ENCODE data around the gene HERC4.

The HERC4 gene

GRCh38 chr10:68075550-68076004 is 494 bp upstream of the HERC4 start:
- Histone ChIP-seq H3K36me3 (ENCODE audit: control insufficient read depth, low read depth, low read length) (no peaks in the 10 kb centered on the region), H3K4me1 (ENCODE audit: control insufficient read depth, low read depth, low read length) (peaks cover 13% of the 10 kb centered on the region), H3K9me3 (ENCODE audit: control insufficient read depth, low read depth, low read length) (no peaks in the 10 kb centered on the region), H3K9ac (ENCODE audit: low read length) (peak overlapping the region; percentile 29), H3K4me3 (ENCODE audit: low read length) (peak overlapping the region; percentile 42), H3K27me3 (ENCODE audit: control insufficient read depth, insufficient read depth, low read length) (no peaks in the 10 kb centered on the region), H3K27ac (ENCODE audit: low read length) (no peak overlapping the region)

DNA sequence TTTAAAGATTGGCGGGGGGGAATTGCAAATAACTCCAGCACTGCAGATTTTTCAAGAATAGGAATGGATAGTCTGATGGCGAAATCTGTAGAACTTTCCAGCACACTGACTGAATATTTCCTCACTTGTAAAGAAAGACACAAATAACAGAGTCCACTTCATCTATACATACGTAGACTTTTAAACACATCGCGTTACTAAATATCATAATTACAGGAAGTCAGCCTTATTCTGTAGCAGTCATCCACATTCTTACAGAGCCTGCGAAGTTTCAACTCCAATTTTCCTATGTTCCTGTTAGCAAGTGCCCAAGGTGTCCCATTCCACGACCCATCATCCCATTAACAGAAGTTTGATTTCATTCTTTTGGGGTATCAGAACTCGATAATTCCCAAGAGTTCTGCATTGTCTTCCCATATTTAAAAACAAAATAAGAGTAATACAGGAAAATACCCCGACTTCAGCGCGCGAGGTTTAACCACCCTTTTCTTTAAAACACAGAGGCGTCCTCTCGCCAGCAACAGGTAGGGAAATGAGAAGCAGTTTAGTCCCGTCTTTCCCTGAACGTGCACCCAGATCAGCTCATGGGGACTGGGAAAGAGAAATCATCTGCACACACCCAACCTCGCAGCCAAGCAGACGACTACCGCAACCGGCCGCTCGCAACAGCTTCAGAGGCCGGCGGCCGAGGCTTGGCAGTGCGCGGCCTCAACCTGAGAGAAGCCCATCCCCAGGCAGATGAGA is 880 bp downstream of the HERC4 start:
- Histone ChIP-seq H3K4me1 (ENCODE audit: control insufficient read depth, low read depth, low read length) (peaks cover 13% of the 10 kb centered on the region), H3K4me3 (ENCODE audit: low read length) (peak overlapping the region; percentile 94), H3K27ac (ENCODE audit: low read length) (peak overlapping the region; percentile 26), H3K9ac (ENCODE audit: low read length) (peak overlapping the region; percentile 79), H3K36me3 (ENCODE audit: control insufficient read depth, low read depth, low read length) (peaks cover under 1% of the 10 kb centered on the region), H3K9me3 (ENCODE audit: control insufficient read depth, low read depth, low read length) (no peaks in the 10 kb centered on the region), H3K27me3 (ENCODE audit: control insufficient read depth, insufficient read depth, low read length) (no peaks in the 10 kb centered on the region)

GRCh38 chr10:68073631-68074030 is 1.5 kb downstream of the HERC4 start:
- peak overlapping the region; percentile 94 for H3K4me3 ChIP-seq (ENCODE audit: low read length)
- H3K27me3 ChIP-seq (ENCODE audit: control insufficient read depth, insufficient read depth, low read length): no peaks in the 10 kb centered on the region
- H3K9me3 ChIP-seq (ENCODE audit: control insufficient read depth, low read depth, low read length): no peaks in the 10 kb centered on the region
- H3K27ac ChIP-seq (ENCODE audit: low read length): no peak overlapping the region
- H3K9ac ChIP-seq (ENCODE audit: low read length): peak overlapping the region; percentile 79
- peaks cover 13% of the 10 kb centered on the region for H3K4me1 ChIP-seq (ENCODE audit: control insufficient read depth, low read depth, low read length)
- H3K36me3 ChIP-seq (ENCODE audit: control insufficient read depth, low read depth, low read length): peaks cover 6% of the 10 kb centered on the region

DNA sequence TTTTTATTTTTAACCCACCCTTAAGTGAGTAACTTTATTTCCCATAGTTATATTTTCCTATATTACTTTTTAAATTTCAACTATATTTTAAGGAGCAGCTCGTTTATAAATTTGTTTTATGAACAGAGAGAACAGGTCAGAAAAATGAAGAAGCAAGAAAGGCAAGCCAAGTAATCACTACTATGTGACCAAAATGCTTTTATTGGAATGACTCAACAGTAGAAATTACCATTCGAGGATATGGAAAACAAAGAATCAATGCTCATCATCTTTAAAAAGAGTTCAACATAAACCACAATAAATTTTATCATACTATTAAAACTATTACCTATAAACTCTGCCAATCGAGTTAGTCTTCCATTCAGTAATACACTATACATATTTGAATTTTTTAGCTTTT is 7.6 kb downstream of the HERC4 start:
- no peaks in the 10 kb centered on the region for H3K27me3 ChIP-seq (ENCODE audit: control insufficient read depth, insufficient read depth, low read length)
- H3K9me3 ChIP-seq (ENCODE audit: control insufficient read depth, low read depth, low read length): no peaks in the 10 kb centered on the region
- no peak overlapping the region for H3K9ac ChIP-seq (ENCODE audit: low read length)
- peaks cover 12% of the 10 kb centered on the region for H3K36me3 ChIP-seq (ENCODE audit: control insufficient read depth, low read depth, low read length)
- H3K4me1 ChIP-seq (ENCODE audit: control insufficient read depth, low read depth, low read length): no peaks in the 10 kb centered on the region
- H3K27ac ChIP-seq (ENCODE audit: low read length): no peak overlapping the region
- H3K4me3 ChIP-seq (ENCODE audit: low read length): no peak overlapping the region

DNA sequence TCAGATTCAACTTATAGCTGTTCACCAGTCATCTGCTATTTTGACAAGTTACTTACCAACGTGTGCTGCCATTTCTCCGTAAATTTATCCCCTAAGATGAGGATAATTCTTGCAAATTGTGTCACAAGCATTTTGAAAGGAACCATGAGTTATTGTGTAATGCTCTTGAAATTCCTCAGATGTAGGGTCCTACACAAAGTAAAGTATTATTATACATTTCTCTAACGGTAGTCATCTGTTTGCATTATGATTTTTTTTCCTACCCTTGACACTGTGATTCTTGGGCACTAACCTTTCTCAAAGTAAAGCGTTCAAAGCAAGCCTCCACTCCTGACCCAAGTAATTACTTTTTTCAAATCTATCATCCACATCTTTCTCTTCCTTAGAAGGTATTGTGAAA is 8.1 kb downstream of the HERC4 start:
- Histone ChIP-seq H3K36me3 (ENCODE audit: control insufficient read depth, low read depth, low read length) (peaks cover 12% of the 10 kb centered on the region), H3K27ac (ENCODE audit: low read length) (no peak overlapping the region), H3K9ac (ENCODE audit: low read length) (no peak overlapping the region), H3K4me1 (ENCODE audit: control insufficient read depth, low read depth, low read length) (no peaks in the 10 kb centered on the region), H3K27me3 (ENCODE audit: control insufficient read depth, insufficient read depth, low read length) (no peaks in the 10 kb centered on the region), H3K4me3 (ENCODE audit: low read length) (no peak overlapping the region), H3K9me3 (ENCODE audit: control insufficient read depth, low read depth, low read length) (no peaks in the 10 kb centered on the region)

DNA sequence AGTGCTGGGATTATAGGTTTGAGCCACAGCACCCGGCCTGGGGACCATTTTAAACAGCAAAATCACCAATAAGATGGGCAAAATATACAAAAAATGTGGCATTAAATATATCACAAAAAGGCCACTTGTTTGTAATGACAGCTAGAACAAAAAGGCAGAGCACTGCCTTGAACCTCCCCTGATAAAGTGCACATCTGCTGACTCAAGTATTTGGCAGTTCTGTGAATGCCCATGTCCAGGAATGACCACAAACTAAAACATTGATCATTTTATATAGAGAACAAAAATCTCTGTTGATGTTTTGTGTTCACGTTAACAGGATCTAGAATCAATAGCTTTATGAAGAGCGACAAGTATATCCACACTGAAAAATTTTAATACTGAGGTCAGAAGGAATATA is 21.5 kb downstream of the HERC4 start:
- no peak overlapping the region for H3K9ac ChIP-seq (ENCODE audit: low read length)
- no peaks in the 10 kb centered on the region for H3K27me3 ChIP-seq (ENCODE audit: control insufficient read depth, insufficient read depth, low read length)
- H3K9me3 ChIP-seq (ENCODE audit: control insufficient read depth, low read depth, low read length): no peaks in the 10 kb centered on the region
- H3K27ac ChIP-seq (ENCODE audit: low read length): no peak overlapping the region
- no peaks in the 10 kb centered on the region for H3K4me1 ChIP-seq (ENCODE audit: control insufficient read depth, low read depth, low read length)
- H3K36me3 ChIP-seq (ENCODE audit: control insufficient read depth, low read depth, low read length): no peaks in the 10 kb centered on the region
- H3K4me3 ChIP-seq (ENCODE audit: low read length): no peak overlapping the region

GRCh38 chr10:68052463-68052862 is 22.6 kb downstream of the HERC4 start:
- H3K9me3 ChIP-seq (ENCODE audit: control insufficient read depth, low read depth, low read length): no peaks in the 10 kb centered on the region
- no peaks in the 10 kb centered on the region for H3K27me3 ChIP-seq (ENCODE audit: control insufficient read depth, insufficient read depth, low read length)
- H3K4me1 ChIP-seq (ENCODE audit: control insufficient read depth, low read depth, low read length): no peaks in the 10 kb centered on the region
- no peak overlapping the region for H3K27ac ChIP-seq (ENCODE audit: low read length)
- H3K9ac ChIP-seq (ENCODE audit: low read length): no peak overlapping the region
- no peak overlapping the region for H3K4me3 ChIP-seq (ENCODE audit: low read length)
- H3K36me3 ChIP-seq (ENCODE audit: control insufficient read depth, low read depth, low read length): no peaks in the 10 kb centered on the region

GRCh38 chr10:68049289-68050078 is 25.6 kb downstream of the HERC4 start:
- H3K9me3 ChIP-seq (ENCODE audit: control insufficient read depth, low read depth, low read length): no peaks in the 10 kb centered on the region
- H3K36me3 ChIP-seq (ENCODE audit: control insufficient read depth, low read depth, low read length): peaks cover 1% of the 10 kb centered on the region
- H3K27me3 ChIP-seq (ENCODE audit: control insufficient read depth, insufficient read depth, low read length): no peaks in the 10 kb centered on the region
- H3K4me3 ChIP-seq (ENCODE audit: low read length): no peak overlapping the region
- H3K4me1 ChIP-seq (ENCODE audit: control insufficient read depth, low read depth, low read length): peaks cover 5% of the 10 kb centered on the region
- no peak overlapping the region for H3K9ac ChIP-seq (ENCODE audit: low read length)
- no peak overlapping the region for H3K27ac ChIP-seq (ENCODE audit: low read length)

GRCh38 chr10:68047554-68048327 is 27.3 kb downstream of the HERC4 start:
- no peak overlapping the region for H3K9ac ChIP-seq (ENCODE audit: low read length)
- peaks cover 5% of the 10 kb centered on the region for H3K4me1 ChIP-seq (ENCODE audit: control insufficient read depth, low read depth, low read length)
- H3K4me3 ChIP-seq (ENCODE audit: low read length): no peak overlapping the region
- no peak overlapping the region for H3K27ac ChIP-seq (ENCODE audit: low read length)
- no peaks in the 10 kb centered on the region for H3K9me3 ChIP-seq (ENCODE audit: control insufficient read depth, low read depth, low read length)
- no peaks in the 10 kb centered on the region for H3K27me3 ChIP-seq (ENCODE audit: control insufficient read depth, insufficient read depth, low read length)
- peaks cover 4% of the 10 kb centered on the region for H3K36me3 ChIP-seq (ENCODE audit: control insufficient read depth, low read depth, low read length)

DNA sequence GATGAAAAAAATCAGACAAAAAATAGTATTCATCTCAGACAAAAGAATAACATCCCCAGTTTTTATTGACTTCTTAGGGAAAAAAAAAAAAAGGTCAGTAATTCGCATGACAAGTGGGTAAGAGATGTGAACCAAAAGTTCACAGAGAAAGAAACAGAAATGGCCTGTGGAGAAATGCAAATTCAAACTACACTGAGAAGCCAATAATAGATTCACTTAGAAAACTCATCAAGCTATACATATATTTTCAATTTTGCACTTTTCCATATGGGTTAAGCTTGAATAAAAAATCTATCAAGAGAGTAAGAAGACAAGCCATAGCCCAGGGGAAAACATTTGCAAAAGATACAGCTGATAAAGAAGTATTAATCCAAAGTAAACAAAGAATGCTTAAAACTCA is 28.0 kb downstream of the HERC4 start:
- no peaks in the 10 kb centered on the region for H3K27me3 ChIP-seq (ENCODE audit: control insufficient read depth, insufficient read depth, low read length)
- H3K4me3 ChIP-seq (ENCODE audit: low read length): no peak overlapping the region
- no peaks in the 10 kb centered on the region for H3K9me3 ChIP-seq (ENCODE audit: control insufficient read depth, low read depth, low read length)
- peaks cover 6% of the 10 kb centered on the region for H3K36me3 ChIP-seq (ENCODE audit: control insufficient read depth, low read depth, low read length)
- H3K27ac ChIP-seq (ENCODE audit: low read length): no peak overlapping the region
- H3K9ac ChIP-seq (ENCODE audit: low read length): no peak overlapping the region
- H3K4me1 ChIP-seq (ENCODE audit: control insufficient read depth, low read depth, low read length): peaks cover 5% of the 10 kb centered on the region

- Histone ChIP-seq H3K36me3 (ENCODE audit: control insufficient read depth, low read depth, low read length) (peaks cover 6% of the 10 kb centered on the region), H3K4me3 (ENCODE audit: low read length) (no peak overlapping the region), H3K9ac (ENCODE audit: low read length) (no peak overlapping the region), H3K27me3 (ENCODE audit: control insufficient read depth, insufficient read depth, low read length) (no peaks in the 10 kb centered on the region), H3K4me1 (ENCODE audit: control insufficient read depth, low read depth, low read length) (peaks cover 5% of the 10 kb centered on the region), H3K9me3 (ENCODE audit: control insufficient read depth, low read depth, low read length) (no peaks in the 10 kb centered on the region), H3K27ac (ENCODE audit: low read length) (no peak overlapping the region)
These were observed 28.4 kb downstream of the HERC4 start for GRCh38 chr10:68046642-68047041.
